NCI-H2196 treated with DMSO at 0.1 percent for 48 hours (cell line): ENCODE results near the gene MBP.
"Not testable (repeated sequence)": the region's sequence is repeated elsewhere in the genome, so short reads cannot be mapped to it uniquely, and the experiment has no call there.

Experiments used
- DNase-seq: peaks from one replicate; lab custom pipeline; 2025; ENCODE audit not compliant: unreplicated experiment; lab: John Stamatoyannopoulos, UW

Gene MBP

GRCh38 chr18:77035380-77036187 lies 97.0 kb downstream of the MBP start:
- DNase-seq, result no peak

- DNase-seq, result no peak
These were observed 99.0 kb downstream of the MBP start for GRCh38 chr18:77033575-77033974.

- DNase-seq, result no peak
These were observed 100.3 kb downstream of the MBP start for GRCh38 chr18:77032181-77032701.

- DNase-seq, result no peak
These were observed 100.9 kb downstream of the MBP start for GRCh38 chr18:77031662-77032061.

GRCh38 chr18:77030201-77030600 lies 102.4 kb downstream of the MBP start:
- DNase-seq, result no peak

- no peak for DNase-seq
These were observed 106.7 kb downstream of the MBP start for GRCh38 chr18:77025831-77026363.

- no peak for DNase-seq
These were observed 107.5 kb downstream of the MBP start for GRCh38 chr18:77025123-77025522.

GRCh38 chr18:77024476-77024875 lies 108.1 kb downstream of the MBP start:
- no peak for DNase-seq

GRCh38 chr18:77023102-77023782 lies 109.3 kb downstream of the MBP start:
- no peak for DNase-seq

- DNase-seq, result no peak
These were observed 110.0 kb downstream of the MBP start for GRCh38 chr18:77022556-77022955.

GRCh38 chr18:77022116-77022515 lies 110.5 kb downstream of the MBP start:
- DNase-seq, result no peak

- not testable (repeated sequence) for DNase-seq
These were observed 111.1 kb downstream of the MBP start for GRCh38 chr18:77021478-77021877.

- no peak for DNase-seq
These were observed 111.5 kb downstream of the MBP start for GRCh38 chr18:77021075-77021474.

GRCh38 chr18:77020561-77020960 lies 112.0 kb downstream of the MBP start:
- DNase-seq, result no peak

GRCh38 chr18:77019641-77020040 lies 112.9 kb downstream of the MBP start:
- no peak for DNase-seq

GRCh38 chr18:77018650-77019049 lies 113.9 kb downstream of the MBP start:
- not testable (repeated sequence) for DNase-seq

- no peak for DNase-seq
These were observed 115.2 kb downstream of the MBP start for GRCh38 chr18:77017355-77017754.

GRCh38 chr18:77016936-77017335 lies 115.6 kb downstream of the MBP start:
- no peak for DNase-seq

GRCh38 chr18:77015771-77016710 lies 116.5 kb downstream of the MBP start:
- DNase-seq, result no peak

GRCh38 chr18:77015169-77015568 lies 117.4 kb downstream of the MBP start:
- DNase-seq, result no peak

- DNase-seq, result no peak
These were observed 118.0 kb downstream of the MBP start for GRCh38 chr18:77014538-77014937.
